ENCODE measurements around the gene PARP3.

Gene PARP3

DNA sequence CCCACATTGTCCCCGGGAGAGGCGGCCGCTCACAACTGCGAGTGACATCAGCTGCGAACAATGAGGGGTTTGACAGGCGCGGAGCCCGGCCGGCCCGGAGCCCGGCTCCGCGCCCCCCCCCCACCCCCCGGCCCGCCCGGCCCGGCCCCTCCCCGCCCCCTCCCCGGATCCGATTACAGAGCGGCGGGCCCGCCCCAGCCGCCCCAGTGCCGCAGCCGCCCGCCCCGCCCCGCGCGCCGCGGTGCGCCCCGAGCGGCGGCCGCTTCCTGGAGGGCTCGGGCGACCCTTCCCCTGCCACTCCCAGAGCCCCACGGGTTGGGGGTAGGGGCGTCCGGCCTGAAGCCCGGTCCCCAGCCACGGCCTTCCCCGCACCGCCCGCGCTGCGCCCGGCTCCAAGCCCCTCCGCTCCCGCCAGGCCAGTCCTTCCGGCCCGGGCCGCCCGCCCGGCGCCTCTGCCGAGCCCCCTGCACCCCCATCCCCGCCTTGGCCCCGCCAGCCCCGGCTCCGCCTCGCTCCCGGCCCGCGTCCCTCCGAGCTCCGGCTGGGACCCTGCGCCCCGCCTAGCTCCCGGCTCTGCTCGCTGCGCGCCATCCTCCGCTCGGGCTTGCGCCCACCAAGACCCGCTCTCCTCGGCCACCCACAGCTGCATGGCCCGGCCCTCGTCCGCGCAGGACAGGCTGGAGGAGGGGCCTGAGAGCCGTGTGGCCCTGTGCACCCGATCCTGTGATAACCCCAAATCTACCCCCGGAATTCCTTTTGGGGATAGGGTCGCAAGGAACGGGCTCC is 25.4 kb downstream of the PARP3 start, which contains the start of gene PCBP4:
PCBP4 (minus strand) TSS at position 71 of the 786 bp plus-strand sequence. CDS start 6,214 bp downstream, outside the sequence.
- H2AK5ac ChIP-seq (ENCODE audit: low read length, severe bottlenecking): peak within 1 kb of the TSS; percentile 8
- peak within 1 kb of the TSS; percentile 67 to 93 for H3K14ac ChIP-seq (ENCODE audit: low read length in 2 of 2)
- peak within 1 kb of the TSS; percentile 89 for H4K91ac ChIP-seq (ENCODE audit: low read length)
- H3K4ac ChIP-seq (ENCODE audit: low read depth in 1 of 2, low read length in 2 of 2): peak within 1 kb of the TSS; percentile 93 to 94
- H3K27ac ChIP-seq (ENCODE audit: low read length, poor library complexity, severe bottlenecking): no peak within 1 kb of the TSS
- peaks cover 27% of the 10 kb centered on the region for H3K79me1 ChIP-seq (replicated peaks; ENCODE audit: low read length, poor library complexity, severe bottlenecking)
- peak; percentile 54 for DNase-seq
- H4K8ac ChIP-seq (ENCODE audit: low read length): peak within 1 kb of the TSS; percentile 85
- WGBS: under 1% methylated on average over 42 of the region's 90 CpGs
- no peaks in the 10 kb centered on the region for H3K9me3 ChIP-seq (ENCODE audit: control insufficient read depth, low read length)
- H3K36me3 ChIP-seq (ENCODE audit: control insufficient read depth in 1 of 2, insufficient read depth in 2 of 2, low read depth in 1 of 2, low read length in 2 of 2): peaks cover 19% of the 10 kb centered on the region in 2 experiments
- H2BK15ac ChIP-seq (ENCODE audit: low read depth, poor library complexity, severe bottlenecking): peak within 1 kb of the TSS; percentile 91
- H2BK5ac ChIP-seq (ENCODE audit: low read depth, low read length, poor library complexity, severe bottlenecking): no peak within 1 kb of the TSS
- H3K23ac ChIP-seq (ENCODE audit: low read length in 2 of 2): peak within 1 kb of the TSS in 1 of 2 experiments; percentile 23
- H2BK12ac ChIP-seq (ENCODE audit: low read length in 2 of 2): peak within 1 kb of the TSS; percentile 38 to 85
- peaks cover 38% of the 10 kb centered on the region for H3K4me1 ChIP-seq (ENCODE audit: control insufficient read depth, insufficient read depth, low read depth, low read length)
- peak within 1 kb of the TSS; percentile 87 for H2BK120ac ChIP-seq (ENCODE audit: low read depth, low read length)
- H3K27me3 ChIP-seq (ENCODE audit: control insufficient read depth in 1 of 2, insufficient read depth in 1 of 2, low read length in 2 of 2): no peaks in the 10 kb centered on the region
- H3K4me2 ChIP-seq (ENCODE audit: low read length, poor library complexity, severe bottlenecking): peak within 1 kb of the TSS; percentile 86
- peak within 1 kb of the TSS; percentile 79 to 92 for H3K4me3 ChIP-seq (ENCODE audit: insufficient read depth in 1 of 2, low read depth in 1 of 2, low read length in 2 of 2)
- H3K9ac ChIP-seq (ENCODE audit: low read length): peak within 1 kb of the TSS; percentile 91
- H2AFZ ChIP-seq (ENCODE audit: low read depth, low read length): peak within 1 kb of the TSS; percentile 24
- H3K18ac ChIP-seq (ENCODE audit: low read depth in 1 of 2, low read length in 2 of 2): peak within 1 kb of the TSS; percentile 90 to 92

- WGBS: 50% methylated on average over 1 of the region's 11 CpGs
- Histone ChIP-seq H3K23ac (ENCODE audit: low read length in 2 of 2) (no peak overlapping the region), H2BK15ac (ENCODE audit: low read depth, poor library complexity, severe bottlenecking) (peak overlapping the region; percentile 91), H3K9me3 (ENCODE audit: control insufficient read depth, low read length) (no peaks in the 10 kb centered on the region), H3K27ac (ENCODE audit: low read length, poor library complexity, severe bottlenecking) (no peak overlapping the region), H2BK120ac (ENCODE audit: low read depth, low read length) (peak overlapping the region; percentile 87), H3K9ac (ENCODE audit: low read length) (peak overlapping the region; percentile 82), H3K14ac (ENCODE audit: low read length in 2 of 2) (peak overlapping the region in 1 of 2 experiments; percentile 67), H3K79me1 (replicated peaks; ENCODE audit: low read length, poor library complexity, severe bottlenecking) (peaks cover 27% of the 10 kb centered on the region), H3K36me3 (ENCODE audit: control insufficient read depth in 1 of 2, insufficient read depth in 2 of 2, low read depth in 1 of 2, low read length in 2 of 2) (peaks cover 15 to 19% of the 10 kb centered on the region in 2 experiments), H3K27me3 (ENCODE audit: control insufficient read depth in 1 of 2, insufficient read depth in 1 of 2, low read length in 2 of 2) (no peaks in the 10 kb centered on the region), H3K4me1 (ENCODE audit: control insufficient read depth, insufficient read depth, low read depth, low read length) (peaks cover 40% of the 10 kb centered on the region), H2AFZ (ENCODE audit: low read depth, low read length) (no peak overlapping the region), H3K4ac (ENCODE audit: low read depth in 1 of 2, low read length in 2 of 2) (peak overlapping the region; percentile 93 to 94), H3K4me2 (ENCODE audit: low read length, poor library complexity, severe bottlenecking) (peak overlapping the region; percentile 86), H4K8ac (ENCODE audit: low read length) (peak overlapping the region; percentile 85), H2BK12ac (ENCODE audit: low read length in 2 of 2) (no peak overlapping the region), H3K18ac (ENCODE audit: low read depth in 1 of 2, low read length in 2 of 2) (peak overlapping the region; percentile 90 to 92), H2AK5ac (ENCODE audit: low read length, severe bottlenecking) (no peak overlapping the region), H4K91ac (ENCODE audit: low read length) (peak overlapping the region; percentile 71), H3K4me3 (ENCODE audit: insufficient read depth in 1 of 2, low read depth in 1 of 2, low read length in 2 of 2) (peak overlapping the region; percentile 79 to 81), H2BK5ac (ENCODE audit: low read depth, low read length, poor library complexity, severe bottlenecking) (no peak overlapping the region)
- no peak for DNase-seq
Measured at GRCh38 chr3:51968170-51968775, 26.1 kb downstream of the PARP3 start.

- 92% methylated on average over 6 of the region's 6 CpGs for WGBS
- no peak overlapping the region for H2AK5ac ChIP-seq (ENCODE audit: low read length, severe bottlenecking)
- H3K23ac ChIP-seq (ENCODE audit: low read length in 2 of 2): no peak overlapping the region
- H2BK12ac ChIP-seq (ENCODE audit: low read length in 2 of 2): no peak overlapping the region
- H4K8ac ChIP-seq (ENCODE audit: low read length): no peak overlapping the region
- H3K27me3 ChIP-seq (ENCODE audit: control insufficient read depth in 1 of 2, insufficient read depth in 1 of 2, low read length in 2 of 2): no peaks in the 10 kb centered on the region
- no peak overlapping the region for H3K14ac ChIP-seq (ENCODE audit: low read length in 2 of 2)
- H3K4ac ChIP-seq (ENCODE audit: low read depth in 1 of 2, low read length in 2 of 2): no peak overlapping the region
- no peak overlapping the region for H3K27ac ChIP-seq (ENCODE audit: low read length, poor library complexity, severe bottlenecking)
- peaks cover 15 to 19% of the 10 kb centered on the region in 2 experiments for H3K36me3 ChIP-seq (ENCODE audit: control insufficient read depth in 1 of 2, insufficient read depth in 2 of 2, low read depth in 1 of 2, low read length in 2 of 2)
- peak overlapping the region; percentile 31 for H4K91ac ChIP-seq (ENCODE audit: low read length)
- no peak overlapping the region for H2AFZ ChIP-seq (ENCODE audit: low read depth, low read length)
- peak overlapping the region in 1 of 2 experiments; percentile 24 for H3K4me3 ChIP-seq (ENCODE audit: insufficient read depth in 1 of 2, low read depth in 1 of 2, low read length in 2 of 2)
- H3K9ac ChIP-seq (ENCODE audit: low read length): no peak overlapping the region
- no peak for DNase-seq
- no peaks in the 10 kb centered on the region for H3K9me3 ChIP-seq (ENCODE audit: control insufficient read depth, low read length)
- H3K4me1 ChIP-seq (ENCODE audit: control insufficient read depth, insufficient read depth, low read depth, low read length): peaks cover 43% of the 10 kb centered on the region
- no peak overlapping the region for H3K4me2 ChIP-seq (ENCODE audit: low read length, poor library complexity, severe bottlenecking)
- H2BK5ac ChIP-seq (ENCODE audit: low read depth, low read length, poor library complexity, severe bottlenecking): no peak overlapping the region
- no peak overlapping the region for H3K18ac ChIP-seq (ENCODE audit: low read depth in 1 of 2, low read length in 2 of 2)
- H2BK120ac ChIP-seq (ENCODE audit: low read depth, low read length): no peak overlapping the region
- no peak overlapping the region for H2BK15ac ChIP-seq (ENCODE audit: low read depth, poor library complexity, severe bottlenecking)
- H3K79me1 ChIP-seq (replicated peaks; ENCODE audit: low read length, poor library complexity, severe bottlenecking): peaks cover 30% of the 10 kb centered on the region
Measured at GRCh38 chr3:51968883-51969678, 26.9 kb downstream of the PARP3 start.
